GM12801 (cell line): Measurements from ENCODE around the gene SLC35D3.

ENCODE experiments used
- TF ChIP-seq, protein P1 (sequence below): IDR thresholded peaks from one replicate; pipeline ENCODE4 v1.5.1; 2011; ENCODE audit warnings: control low read depth; ENCODE audit not compliant: insufficient read length; ENCODE audit errors: extremely low read depth

Gene SLC35D3

GRCh38 chr6:136920216-136920615, 1.9 kb upstream of the SLC35D3 start:
- TF ChIP-seq, protein P1, sequence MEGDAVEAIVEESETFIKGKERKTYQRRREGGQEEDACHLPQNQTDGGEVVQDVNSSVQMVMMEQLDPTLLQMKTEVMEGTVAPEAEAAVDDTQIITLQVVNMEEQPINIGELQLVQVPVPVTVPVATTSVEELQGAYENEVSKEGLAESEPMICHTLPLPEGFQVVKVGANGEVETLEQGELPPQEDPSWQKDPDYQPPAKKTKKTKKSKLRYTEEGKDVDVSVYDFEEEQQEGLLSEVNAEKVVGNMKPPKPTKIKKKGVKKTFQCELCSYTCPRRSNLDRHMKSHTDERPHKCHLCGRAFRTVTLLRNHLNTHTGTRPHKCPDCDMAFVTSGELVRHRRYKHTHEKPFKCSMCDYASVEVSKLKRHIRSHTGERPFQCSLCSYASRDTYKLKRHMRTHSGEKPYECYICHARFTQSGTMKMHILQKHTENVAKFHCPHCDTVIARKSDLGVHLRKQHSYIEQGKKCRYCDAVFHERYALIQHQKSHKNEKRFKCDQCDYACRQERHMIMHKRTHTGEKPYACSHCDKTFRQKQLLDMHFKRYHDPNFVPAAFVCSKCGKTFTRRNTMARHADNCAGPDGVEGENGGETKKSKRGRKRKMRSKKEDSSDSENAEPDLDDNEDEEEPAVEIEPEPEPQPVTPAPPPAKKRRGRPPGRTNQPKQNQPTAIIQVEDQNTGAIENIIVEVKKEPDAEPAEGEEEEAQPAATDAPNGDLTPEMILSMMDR = no peak

DNA sequence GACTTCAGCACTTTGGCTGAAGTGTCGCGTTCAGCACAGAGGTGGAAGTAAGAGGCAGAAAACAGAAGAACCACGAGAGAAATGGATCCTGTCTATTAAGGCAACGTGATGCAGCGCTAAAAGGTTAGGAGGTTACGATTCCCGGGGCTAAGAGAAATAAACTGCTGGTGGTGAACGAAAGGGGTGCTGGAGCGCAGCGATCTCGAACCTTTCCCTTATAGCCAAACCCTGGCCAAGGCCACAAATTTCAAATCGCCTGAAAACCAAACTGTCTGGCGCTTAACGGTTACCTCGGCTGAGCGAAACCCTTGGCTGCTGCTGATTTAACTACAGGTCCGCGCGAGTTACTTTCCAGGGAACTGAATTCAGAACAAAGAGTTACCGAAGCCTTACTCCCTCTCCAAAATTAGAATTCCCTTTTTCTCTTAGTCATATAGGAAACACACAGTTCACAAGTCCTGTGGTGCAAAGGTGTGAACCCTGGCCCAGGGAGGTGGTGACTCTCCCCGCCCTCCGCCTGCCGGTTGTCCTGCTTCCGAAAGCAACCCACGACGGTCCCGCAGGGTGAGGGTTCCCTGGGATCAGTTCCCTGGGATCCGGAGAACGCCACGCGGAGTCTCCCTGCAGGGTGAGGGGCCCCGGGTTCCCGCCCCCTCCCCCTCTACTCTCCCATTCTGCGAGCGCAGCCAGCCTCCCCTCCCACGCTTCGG, 1.3 kb upstream of the SLC35D3 start:
- TF ChIP-seq, protein P1 = no peak

GRCh38 chr6:136921381-136921935, 643 bp upstream of the SLC35D3 start:
- TF ChIP-seq, protein P1 = no peak

GRCh38 chr6:136922685-136923006, 545 bp downstream of the SLC35D3 start:
- TF ChIP-seq, protein P1 = no peak

GRCh38 chr6:136923116-136923953, 1.2 kb downstream of the SLC35D3 start:
- TF ChIP-seq, protein P1 = no peak

- TF ChIP-seq, protein P1 = no peak
Measured at GRCh38 chr6:136923954-136924673, 2.0 kb downstream of the SLC35D3 start.

GRCh38 chr6:136926383-136926782, 4.3 kb downstream of the SLC35D3 start:
- TF ChIP-seq, protein P1 = no peak
